GM06990 (cell line): ENCODE data around the gene GSX2.
A peak's percentile ranks its signal among the peaks of the same experiment; 100 is the strongest.

Source experiments
- DNase-seq: peaks from one replicate; pipeline ENCODE4 v3.0.0-alpha.2; 2011; ENCODE audit not compliant: insufficient read length; ENCODE audit errors: extremely low read depth
- H3K27me3 ChIP-seq: replicated peaks from 2 replicates; pipeline ENCODE4 v1.6.0; 2011; ENCODE audit warnings: low read length; ENCODE audit not compliant: control insufficient read depth, insufficient read depth
- H3K36me3 ChIP-seq: 2 replicates; pipeline ENCODE4 v1.5.1; 2011; ENCODE audit warnings: low read length; ENCODE audit not compliant: control insufficient read depth, insufficient read depth
- H3K4me3 ChIP-seq: replicated peaks from 2 replicates; pipeline ENCODE4 v1.5.1; 2011; ENCODE audit warnings: low read depth, mild to moderate bottlenecking, control low read depth, low read length
- CTCF ChIP-seq: IDR thresholded peaks from 2 replicates; pipeline ENCODE4 v1.5.1; 2011; ENCODE audit warnings: low read length, control low read depth, mild to moderate bottlenecking, inconsistent platforms; ENCODE audit not compliant: insufficient read depth, poor library complexity, severe bottlenecking

GSX2 gene

GRCh38 chr4:54092405-54093323, 7.3 kb upstream of the GSX2 start:
- no peak for TF ChIP-seq CTCF
- no peaks in the 10 kb centered on the region for H3K36me3 ChIP-seq
- H3K27me3 ChIP-seq: peaks cover 6% of the 10 kb centered on the region
- DNase-seq: no peak
- H3K4me3 ChIP-seq: peak overlapping the region; percentile 56

GRCh38 chr4:54093324-54094240, 6.4 kb upstream of the GSX2 start:
- DNase-seq: no peak
- no peak overlapping the region for H3K4me3 ChIP-seq
- no peaks in the 10 kb centered on the region for H3K36me3 ChIP-seq
- peaks cover 7% of the 10 kb centered on the region for H3K27me3 ChIP-seq
- no peak for TF ChIP-seq CTCF

- DNase-seq: no peak
- Histone ChIP-seq H3K27me3 (peaks cover 8% of the 10 kb centered on the region), H3K4me3 (no peak overlapping the region), H3K36me3 (no peaks in the 10 kb centered on the region)
- TF ChIP-seq CTCF: no peak
These were observed 5.5 kb upstream of the GSX2 start for GRCh38 chr4:54094451-54094850.

- Histone ChIP-seq H3K27me3 (peaks cover 8% of the 10 kb centered on the region), H3K4me3 (no peak overlapping the region), H3K36me3 (no peaks in the 10 kb centered on the region)
- DNase-seq: no peak
- no peak for TF ChIP-seq CTCF
These were observed 4.7 kb upstream of the GSX2 start for GRCh38 chr4:54095110-54095825.

GRCh38 chr4:54096295-54096962, 3.5 kb upstream of the GSX2 start:
- no peak for DNase-seq
- TF ChIP-seq CTCF: no peak
- Histone ChIP-seq H3K4me3 (no peak overlapping the region), H3K36me3 (no peaks in the 10 kb centered on the region), H3K27me3 (peaks cover 8% of the 10 kb centered on the region)
